HepG2 (cell line): ENCODE results near the gene SLTM. TPM values are rescaled to one million over a fixed set of nuclear protein-coding genes. Genes with fewer than 3 reads are reported as not detected.
A peak's percentile ranks its signal among the peaks of the same experiment; 100 is the strongest.

ENCODE experiments used
- BRF2 ChIP-seq: sonication (generic); formaldehyde crosslinking; IDR thresholded peaks from 2 replicates; pipeline ENCODE4 v1.8.1; 2022; ENCODE audit warnings: mild to moderate bottlenecking, missing genetic modification reagents
- CHD2 ChIP-seq: IDR thresholded peaks from 2 replicates; pipeline ENCODE4 v1.6.1; 2011; ENCODE audit warnings: low read depth, low read length, improper control_type of control experiment
- FOXA3 ChIP-seq: IDR thresholded peaks from 2 replicates; pipeline ENCODE4 v1.6.1; 2016; ENCODE audit warnings: missing genetic modification reagents, missing compliant biosample characterization
- KMT2B ChIP-seq: IDR thresholded peaks from 2 replicates; pipeline ENCODE4 v1.6.1; 2016; ENCODE audit warnings: missing genetic modification reagents, missing compliant biosample characterization
- NR2F6 ChIP-seq, 2 experiments: IDR thresholded peaks; 2 replicates each; pipeline ENCODE4 v1.6.1; 2016; ENCODE audit warnings: antibody characterized with exemption in 1 of 2, mild to moderate bottlenecking in 1 of 2
- PATZ1 ChIP-seq: sonication (generic); formaldehyde crosslinking; IDR thresholded peaks from 2 replicates; pipeline ENCODE4 v1.4.0; 2020; ENCODE audit warnings: missing genetic modification reagents
- PBX2 ChIP-seq: IDR thresholded peaks from 2 replicates; pipeline ENCODE4 v1.6.1; 2016; ENCODE audit warnings: control low read depth
- RFXANK ChIP-seq: IDR thresholded peaks from 2 replicates; pipeline ENCODE4 v1.6.1; 2016
- SKIL ChIP-seq: sonication (generic); formaldehyde crosslinking; IDR thresholded peaks from 2 replicates; pipeline ENCODE4 v1.8.0; 2022; ENCODE audit warnings: missing genetic modification reagents, mild to moderate bottlenecking, moderate library complexity, borderline replicate concordance
- TRAFD1 ChIP-seq: sonication (generic); formaldehyde crosslinking; IDR thresholded peaks from 2 replicates; pipeline ENCODE4 v1.5.1; 2020; ENCODE audit warnings: missing genetic modification reagents, mild to moderate bottlenecking, borderline replicate concordance
- ZFAT ChIP-seq: sonication (generic); formaldehyde crosslinking; conservative IDR thresholded peaks from 2 replicates; pipeline ENCODE4 v1.8.1; 2023; ENCODE audit warnings: missing genetic modification reagents, inconsistent platforms
- ZHX1 ChIP-seq: sonication (generic); formaldehyde crosslinking; IDR thresholded peaks from 2 replicates; pipeline ENCODE4 v1.8.1; 2022; ENCODE audit warnings: low read depth, mild to moderate bottlenecking, missing genetic modification reagents
- ZNF256 ChIP-seq: sonication (generic); formaldehyde crosslinking; conservative IDR thresholded peaks from 2 replicates; pipeline ENCODE4 v1.4.0; 2020; ENCODE audit warnings: missing genetic modification reagents
- ZNF546 ChIP-seq: sonication (generic); formaldehyde crosslinking; conservative IDR thresholded peaks from 2 replicates; pipeline ENCODE4 v1.8.1; 2023; ENCODE audit warnings: mild to moderate bottlenecking, missing genetic modification reagents
- ZNF577 ChIP-seq: sonication (generic); formaldehyde crosslinking; IDR thresholded peaks from 2 replicates; pipeline ENCODE4 v1.4.0; 2020; ENCODE audit warnings: mild to moderate bottlenecking, low read depth, missing genetic modification reagents, borderline replicate concordance
- ZNF749 ChIP-seq: sonication (generic); formaldehyde crosslinking; IDR thresholded peaks from 2 replicates; pipeline ENCODE4 v1.8.0; 2022; ENCODE audit warnings: mild to moderate bottlenecking, missing genetic modification reagents, moderate library complexity, borderline replicate concordance
- polyA plus RNA-seq, 8 experiments: library from polyadenylated mRNA; depleted of rRNA in 3 of 8; stranded (reverse) in 7 of 8; unstranded in 1 of 8; fragments of >200 nt; fragmentation: Illumina TruSeq in 4 of 8; extraction: Trizol in 4 of 8; gene quantifications; 2 replicates each; pipeline versions ENCODE4 v1.2.1 to v1.2.3, GENCODE V29; 2011 to 2016; ENCODE audit warnings: low read depth in 4 of 8, missing spikeins in 1 of 8, mixed read lengths in 1 of 8; ENCODE audit not compliant: insufficient read depth in 1 of 8
- total RNA-seq, 5 experiments: library from RNA; depleted of rRNA; stranded (reverse); fragments of >200 nt; fragmentation: Illumina TruSeq; extraction: Trizol; gene quantifications; 2 replicates each; pipeline ENCODE4 v1.2.3, GENCODE V29; 2016; ENCODE audit warnings: low read depth in 1 of 5

Gene SLTM
- total and polyA plus RNA-seq, 2 of the 13 experiments (the other 11 are each of a cell fraction or from before 2014, with no cell fraction given) = 22.0 to 64.2 TPM

- TF ChIP-seq PATZ1 (CRISPR knock-in tag) (no peak; the same call in 1 of the 2 replicates), ZNF749 (peak; percentile 83; the same call in 1 of the 2 replicates), ZNF256 (CRISPR knock-in tag) (peak; percentile 78; the same call in 1 of the 2 replicates), TRAFD1 (CRISPR knock-in tag) (no peak), CHD2 (0 out of 2 replicates have a peak, but pooled peaks have one; percentile 10), PBX2 (CRISPR knock-in tag) (no peak), SKIL (CRISPR knock-in tag) (no peak; the same call in 1 of the 2 replicates), NR2F6 (IDR thresholded peaks at IDR 0.05) (no peak), NR2F6 (CRISPR knock-in tag; IDR thresholded peaks at IDR 0.05) (no peak), RFXANK (CRISPR knock-in tag) (no peak), FOXA3 (CRISPR knock-in tag) (peak; percentile 45; the same call in 1 of the 2 replicates), BRF2 (CRISPR knock-in tag) (no peak), KMT2B (peak; percentile 60; the same call in 1 of the 2 replicates), ZFAT (CRISPR knock-in tag) (peak; percentile 82; the same call in 1 of the 2 replicates), ZHX1 (CRISPR knock-in tag) (peak; percentile 75; the same call in 1 of the 2 replicates), ZNF546 (CRISPR knock-in tag) (peak; percentile 64; the same call in 1 of the 2 replicates), ZNF577 (CRISPR knock-in tag) (no peak)
Measured at GRCh38 chr15:58933281-58934113, at the start of gene SLTM (continued).
